ENCODE measurements around the gene TMEM121.
"Not testable (repeated sequence)": the region's sequence is repeated elsewhere in the genome, so short reads cannot be mapped to it uniquely, and the experiment has no call there.

TMEM121 gene

DNA sequence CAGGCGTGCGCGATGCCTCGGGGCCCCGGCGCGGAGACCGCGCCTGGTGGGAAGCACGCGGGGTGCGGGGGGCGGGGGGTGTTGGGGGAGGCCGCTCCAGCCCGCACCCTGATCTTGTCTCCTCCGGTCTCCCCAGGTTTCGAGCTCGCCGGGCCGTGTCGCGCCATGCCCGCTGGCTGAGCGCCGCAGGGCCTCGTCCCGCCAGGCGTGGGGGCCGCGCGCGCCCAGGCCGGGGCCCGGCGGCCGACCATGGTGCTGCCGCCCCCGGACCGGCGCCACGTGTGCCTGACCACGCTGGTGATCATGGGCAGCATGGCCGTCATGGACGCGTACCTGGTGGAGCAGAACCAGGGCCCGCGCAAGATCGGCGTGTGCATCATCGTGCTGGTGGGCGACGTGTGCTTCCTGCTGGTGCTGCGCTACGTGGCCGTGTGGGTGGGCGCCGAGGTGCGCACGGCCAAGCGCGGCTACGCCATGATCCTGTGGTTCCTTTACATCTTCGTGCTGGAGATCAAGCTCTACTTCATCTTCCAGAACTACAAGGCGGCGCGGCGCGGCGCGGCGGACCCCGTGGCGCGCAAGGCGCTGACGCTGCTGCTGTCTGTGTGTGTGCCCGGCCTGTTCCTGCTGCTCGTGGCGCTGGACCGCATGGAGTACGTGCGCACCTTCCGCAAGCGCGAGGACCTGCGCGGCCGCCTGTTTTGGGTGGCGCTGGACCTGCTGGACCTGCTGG is 2.4 kb downstream of the TMEM121 start:
- DNase-seq: peak; percentile 63 to 81

DNA sequence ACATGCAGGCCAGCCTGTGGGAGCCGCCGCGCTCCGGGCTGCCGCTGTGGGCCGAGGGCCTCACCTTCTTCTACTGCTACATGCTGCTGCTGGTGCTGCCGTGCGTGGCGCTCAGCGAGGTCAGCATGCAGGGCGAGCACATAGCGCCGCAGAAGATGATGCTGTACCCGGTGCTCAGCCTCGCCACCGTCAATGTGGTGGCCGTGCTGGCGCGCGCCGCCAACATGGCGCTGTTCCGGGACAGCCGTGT is 2.9 kb downstream of the TMEM121 start:
- no peak for DNase-seq

DNA sequence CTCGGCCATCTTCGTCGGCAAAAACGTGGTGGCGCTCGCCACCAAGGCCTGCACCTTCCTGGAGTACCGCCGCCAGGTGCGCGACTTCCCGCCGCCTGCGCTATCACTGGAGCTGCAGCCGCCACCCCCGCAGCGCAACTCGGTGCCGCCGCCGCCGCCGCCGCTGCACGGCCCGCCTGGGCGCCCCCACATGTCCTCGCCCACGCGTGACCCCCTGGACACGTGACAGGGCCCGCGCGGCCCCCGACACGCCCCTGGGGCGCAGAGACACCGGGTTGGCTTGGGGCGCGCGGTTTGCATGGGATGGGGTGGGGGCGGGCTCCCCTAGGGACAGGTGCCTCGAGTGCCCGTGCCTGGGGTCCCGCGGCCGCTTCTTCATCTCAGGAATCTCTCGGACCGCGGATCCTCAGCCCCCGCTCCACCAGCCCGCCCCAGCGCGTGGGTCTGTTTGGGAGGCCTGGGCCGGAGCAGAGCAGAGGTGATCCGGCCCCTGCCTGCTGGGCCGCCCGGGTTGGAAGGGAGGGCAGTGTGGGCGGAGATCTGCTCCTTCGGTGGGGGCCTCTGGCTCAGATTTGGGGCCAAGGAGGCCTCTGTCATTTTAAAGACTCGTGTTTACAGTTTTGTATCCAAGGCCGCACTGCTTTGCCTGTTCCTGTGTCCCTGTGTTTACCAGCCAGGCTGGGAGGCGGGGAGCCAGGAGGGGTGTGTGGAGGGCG is 3.3 kb downstream of the TMEM121 start:
- peak; percentile 56 to 69 for DNase-seq

DNA sequence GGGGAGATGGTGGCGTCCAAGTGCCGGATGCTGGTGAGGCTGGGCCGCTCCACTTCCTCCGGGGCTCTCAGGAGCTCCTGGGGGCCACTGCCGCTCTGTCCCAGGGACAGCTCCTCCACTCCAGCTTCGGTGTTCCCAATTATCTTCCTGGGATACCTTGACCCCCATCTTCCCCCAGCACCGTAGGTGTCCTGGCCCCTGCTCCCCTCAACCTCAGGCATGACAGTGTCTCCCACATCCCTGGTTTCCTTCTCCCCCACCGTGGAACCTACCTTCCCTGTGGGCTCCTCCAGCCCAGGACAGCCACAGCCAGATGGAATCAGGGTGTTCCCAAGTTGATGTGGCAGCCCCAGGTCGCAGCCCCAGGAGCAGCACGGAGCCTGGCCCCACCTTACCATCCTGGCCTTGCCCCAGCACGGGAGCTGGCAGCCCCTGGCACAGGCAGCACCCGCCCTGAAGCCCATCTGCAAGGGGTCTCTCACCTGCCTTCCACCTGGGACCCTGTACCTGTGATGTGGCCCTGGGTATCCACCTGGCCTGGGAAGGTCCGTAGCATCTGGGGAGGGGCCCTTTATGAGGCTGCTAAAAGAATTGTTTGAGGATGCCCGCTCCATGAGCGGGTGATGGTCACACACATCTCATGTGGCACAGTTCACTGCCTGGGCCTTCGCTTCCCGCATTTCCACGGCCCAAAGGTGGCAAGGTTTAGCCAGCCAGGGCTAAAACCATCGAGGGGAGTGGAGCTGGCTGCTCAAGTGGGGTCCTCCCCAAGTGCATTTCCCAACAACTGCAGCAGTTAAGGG is 4.1 kb downstream of the TMEM121 start:
- no peak for DNase-seq

DNA sequence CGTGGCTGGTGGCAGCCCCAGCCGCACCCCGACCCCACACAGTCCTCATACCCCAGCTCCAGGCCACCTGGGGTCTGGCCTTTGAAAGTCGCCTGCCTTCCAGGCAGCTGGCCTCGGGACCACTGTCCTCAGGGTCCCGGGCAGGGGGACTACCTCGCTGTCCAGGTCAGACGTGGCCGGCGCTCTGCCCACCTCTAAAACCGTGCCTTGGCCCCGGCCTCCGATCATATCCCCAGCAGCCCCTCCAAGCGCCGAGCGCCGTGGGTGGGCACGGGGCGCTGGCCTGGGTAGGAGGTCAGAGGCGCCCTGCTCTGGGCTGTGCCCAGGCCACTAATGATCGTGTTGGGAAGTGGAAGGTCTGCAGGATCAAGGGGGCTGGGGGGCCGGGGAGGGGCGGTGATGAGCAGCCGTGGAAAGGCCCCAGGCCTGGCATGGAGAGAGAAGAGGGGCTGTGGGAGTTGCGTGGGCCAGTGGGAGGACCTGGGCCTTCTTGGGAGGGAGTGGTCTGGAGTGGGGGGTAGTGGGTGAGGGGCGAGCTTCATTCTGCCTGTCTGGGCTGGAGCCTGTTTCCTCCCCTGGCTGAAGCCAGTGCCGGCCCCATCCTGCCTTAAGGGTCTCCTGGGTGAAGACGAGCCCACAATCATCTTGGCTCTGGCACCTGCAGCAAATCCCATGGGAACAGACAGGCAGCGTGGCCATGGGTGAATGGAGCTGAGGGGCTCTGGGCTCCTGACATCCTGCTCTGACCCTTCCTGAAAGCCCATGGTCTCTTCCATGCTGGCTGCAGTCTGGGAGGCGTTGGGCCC is 4.9 kb downstream of the TMEM121 start:
- DNase-seq: no peak

DNA sequence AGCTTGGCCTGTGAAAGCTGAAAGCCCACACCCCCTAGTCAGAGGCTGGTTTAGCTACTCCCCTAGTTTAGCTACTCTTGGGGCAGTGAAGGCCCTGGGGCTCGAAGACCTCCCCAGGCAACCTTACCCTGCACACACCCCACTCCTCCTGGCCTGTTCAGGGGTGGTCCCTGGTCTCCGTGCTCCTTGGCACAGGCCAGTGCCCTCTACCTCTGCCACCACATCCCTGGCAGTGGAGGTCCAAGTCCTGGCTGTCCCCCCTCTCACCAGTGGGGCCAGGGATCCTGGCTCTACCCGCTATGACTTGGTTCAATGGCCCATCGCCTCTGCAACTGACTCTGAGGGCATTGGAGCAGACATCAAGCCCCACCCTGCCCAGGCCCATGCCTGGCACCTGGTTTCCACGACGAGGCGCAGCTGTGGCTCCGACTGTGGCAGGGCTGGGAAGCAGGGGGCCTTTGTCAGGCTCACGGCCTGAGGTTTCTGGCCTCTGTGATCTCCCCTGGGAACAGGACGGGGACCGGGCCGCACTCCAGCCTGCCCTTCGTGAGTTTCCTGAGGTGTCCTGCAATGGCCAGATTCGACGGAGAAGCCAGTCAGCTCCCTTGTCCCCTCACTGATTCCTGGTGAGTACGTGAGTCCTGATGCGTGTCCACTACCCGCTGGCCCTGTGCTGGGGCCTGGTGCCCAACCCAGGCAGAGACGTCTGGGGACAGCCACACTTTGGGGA is 5.7 kb downstream of the TMEM121 start:
- no peak for DNase-seq

DNA sequence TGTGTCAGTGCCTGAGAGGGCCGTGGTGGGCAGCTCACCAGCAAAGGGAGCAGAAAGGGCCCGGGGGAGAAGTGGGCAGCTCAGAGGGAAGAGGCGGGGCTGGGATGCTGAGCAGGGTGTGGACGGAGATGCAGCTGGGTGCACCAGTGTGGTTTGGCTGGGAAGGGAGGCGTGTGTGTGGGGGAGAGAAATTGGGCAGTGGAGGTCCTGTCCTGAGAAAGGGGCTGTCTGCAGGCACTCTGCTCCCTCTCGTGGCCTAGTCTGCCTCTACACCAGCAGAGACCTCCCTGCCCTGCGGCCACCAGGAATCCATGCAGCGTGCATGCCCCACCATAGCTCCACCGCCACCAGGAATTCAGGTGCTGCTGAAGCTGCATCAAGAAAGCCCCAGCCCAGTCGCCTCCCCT is 6.4 kb downstream of the TMEM121 start:
- no peak for DNase-seq

DNA sequence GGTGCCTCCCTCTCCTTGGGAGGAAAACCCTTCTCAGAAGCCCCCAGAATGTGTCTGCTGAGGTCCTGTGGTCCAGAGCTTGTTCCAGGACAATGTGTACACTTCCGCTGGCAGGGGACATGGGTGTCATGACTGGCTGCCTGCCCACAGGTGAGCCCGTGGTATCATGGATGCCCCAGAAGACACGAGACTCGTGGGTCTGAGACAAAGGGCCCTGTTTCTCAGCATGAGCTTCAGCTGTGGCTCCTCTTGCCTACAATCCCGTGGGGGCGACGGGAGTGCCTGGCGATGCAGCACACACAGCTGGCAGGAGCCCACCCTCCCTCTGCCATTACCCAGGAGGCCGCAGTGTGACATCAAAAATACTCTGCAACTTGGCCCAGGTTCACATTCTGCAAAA is 7.0 kb downstream of the TMEM121 start:
- DNase-seq: no peak

DNA sequence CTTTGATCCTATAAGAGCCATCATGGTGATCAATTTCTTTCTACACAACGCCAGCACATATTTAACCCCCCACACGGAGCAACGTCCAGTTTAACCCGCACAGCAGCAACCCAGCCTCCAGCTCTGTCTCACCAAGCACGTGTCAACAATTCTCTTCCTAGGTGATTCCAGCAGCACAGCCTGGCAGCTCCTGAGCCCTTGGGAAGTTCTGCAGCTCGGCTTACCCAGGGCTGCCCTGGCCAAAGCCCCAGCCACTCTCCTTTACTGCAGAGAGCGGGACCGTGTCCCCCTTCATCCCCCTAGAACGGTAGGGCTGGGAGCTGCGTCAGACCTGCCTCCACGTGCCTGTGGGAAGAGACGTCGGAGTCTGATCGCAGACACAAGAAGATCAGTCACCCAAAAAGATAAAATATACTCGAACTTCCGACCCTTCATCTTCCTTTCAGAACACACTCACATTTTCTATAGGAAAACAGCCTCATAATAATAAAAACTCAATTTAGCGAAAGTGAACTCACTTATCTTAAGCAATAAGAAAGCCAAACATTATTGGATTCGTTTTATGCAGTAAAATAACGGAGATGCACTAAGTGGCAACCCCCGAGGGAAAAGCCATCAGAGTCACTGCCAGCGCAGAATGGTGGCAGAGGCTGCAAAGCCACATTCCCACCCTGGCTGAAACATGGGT is 7.6 kb downstream of the TMEM121 start:
- DNase-seq: no peak

DNA sequence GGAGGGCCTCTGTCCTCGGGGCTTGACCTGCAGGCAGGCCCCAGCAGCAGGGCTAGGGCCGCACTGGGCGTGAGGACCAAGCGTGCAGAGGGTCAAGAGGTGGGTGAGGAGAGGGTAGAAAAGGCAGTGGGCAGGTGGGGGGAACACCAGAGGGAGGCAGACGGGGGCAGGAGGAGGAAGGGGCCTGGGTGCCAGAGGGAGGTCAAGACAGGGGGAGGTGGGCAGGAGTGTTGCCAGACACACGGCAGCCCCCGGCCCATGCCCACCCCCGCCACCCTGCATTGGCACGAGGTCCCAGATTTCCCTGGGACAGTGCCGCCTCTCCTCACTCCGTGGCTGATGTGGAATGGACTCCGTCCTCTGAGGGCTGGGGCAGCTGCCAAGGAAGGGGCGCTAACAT is 8.2 kb downstream of the TMEM121 start:
- no peak for DNase-seq

DNA sequence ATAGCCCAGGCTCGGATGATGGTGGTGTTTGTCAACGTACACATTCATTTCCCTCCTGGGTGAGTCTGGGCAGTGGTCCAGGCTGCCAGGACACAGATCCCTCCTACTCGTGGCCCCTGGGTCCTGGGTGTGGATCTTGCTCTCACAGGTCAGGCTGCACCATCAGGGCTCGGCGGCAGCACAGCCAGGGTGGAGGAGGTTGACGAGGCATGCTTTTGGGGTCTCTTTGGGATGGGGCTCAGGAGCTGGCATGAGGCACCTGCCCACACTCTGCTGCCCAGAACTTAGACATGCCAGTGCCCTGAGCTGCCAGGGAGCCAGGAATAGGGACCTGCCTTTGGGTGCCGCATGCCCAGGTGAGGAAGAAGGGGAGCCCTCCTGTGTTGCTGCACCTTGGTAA is 9.7 kb downstream of the TMEM121 start:
- DNase-seq: no peak

DNA sequence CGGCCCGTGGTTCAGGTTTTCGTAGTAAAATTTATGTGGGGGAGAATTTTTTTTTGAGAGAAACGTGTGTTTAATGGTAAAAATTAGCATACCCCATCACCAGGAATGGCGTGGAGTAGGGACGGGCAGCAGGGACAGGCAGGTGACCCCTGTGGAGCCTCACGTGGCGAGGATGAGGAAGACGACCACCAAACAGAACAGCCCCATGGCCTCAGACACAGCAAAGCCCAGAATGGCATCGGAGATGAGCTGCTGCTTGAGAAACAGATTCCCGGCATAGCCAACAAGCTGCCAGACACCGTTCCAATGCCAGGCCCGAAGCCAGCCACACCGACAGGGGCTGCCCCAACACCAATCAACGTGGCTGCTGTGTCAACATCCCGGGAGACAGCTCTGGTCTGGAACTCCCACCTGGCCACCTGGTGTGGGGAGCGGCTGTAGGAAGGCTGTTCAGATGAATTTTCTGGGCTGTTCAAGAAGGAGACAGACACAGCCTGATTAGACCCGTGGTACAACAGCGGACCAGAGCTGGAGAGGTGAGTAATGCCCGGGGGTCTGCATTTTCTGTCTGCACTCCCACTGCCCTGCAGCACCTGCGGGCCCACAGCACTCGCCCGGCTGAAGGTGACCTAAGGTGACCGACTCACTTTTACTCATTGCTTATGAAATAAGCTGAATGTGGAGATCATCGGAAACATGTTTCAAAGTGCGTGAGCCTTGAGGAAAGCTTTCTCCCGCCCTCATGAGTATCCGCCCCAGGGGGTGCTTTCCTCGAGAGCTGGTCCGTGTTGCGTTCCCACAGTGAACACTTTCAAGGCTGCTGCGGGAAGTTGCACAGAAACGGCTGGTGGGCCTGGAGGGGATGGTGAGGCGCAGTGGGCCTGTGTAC is 10.6 kb downstream of the TMEM121 start:
- DNase-seq: no peak

DNA sequence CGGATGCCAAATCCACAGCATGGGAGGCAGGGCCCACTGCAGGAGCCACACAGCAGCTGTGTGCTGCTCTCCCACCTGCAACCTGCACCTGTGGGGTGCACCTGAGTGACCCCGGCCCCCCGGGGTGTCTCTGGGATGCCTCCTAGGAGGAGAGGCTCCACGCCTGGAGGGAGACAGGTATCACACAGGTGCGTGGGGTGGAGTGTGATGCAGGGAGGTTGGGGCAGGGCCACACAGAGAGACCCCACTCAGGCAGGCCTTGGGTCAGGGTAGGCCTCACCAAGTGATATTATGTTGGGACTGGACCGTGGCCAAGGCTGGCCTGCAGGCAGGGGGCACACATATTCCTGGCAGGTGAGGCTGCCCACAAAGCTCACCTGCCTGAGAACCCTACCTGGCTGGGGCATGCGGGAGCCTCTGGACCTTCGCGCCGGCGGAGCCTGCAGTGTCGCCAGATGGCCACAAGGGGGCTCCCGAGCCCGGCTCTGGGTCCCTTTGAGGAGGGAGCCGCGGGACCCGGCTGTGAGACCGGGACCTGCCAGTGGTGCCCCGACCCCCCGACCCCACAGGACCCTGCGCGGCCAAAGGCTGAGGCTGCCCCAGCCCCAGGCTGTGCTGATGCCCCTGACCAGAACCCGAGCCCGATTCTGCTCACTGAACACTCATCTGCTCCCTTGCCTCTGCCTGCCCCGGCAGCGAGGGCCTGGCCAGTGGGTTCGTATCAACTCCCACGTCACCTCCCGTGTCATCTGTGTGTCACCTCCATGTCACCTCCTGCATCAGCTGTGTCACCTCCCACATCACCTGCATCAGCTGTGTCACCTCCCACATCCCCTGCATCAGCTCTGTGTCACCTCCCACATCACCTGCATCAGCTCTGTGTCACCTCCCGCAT is 11.4 kb downstream of the TMEM121 start:
- peak; percentile 70 to 71 for DNase-seq

DNA sequence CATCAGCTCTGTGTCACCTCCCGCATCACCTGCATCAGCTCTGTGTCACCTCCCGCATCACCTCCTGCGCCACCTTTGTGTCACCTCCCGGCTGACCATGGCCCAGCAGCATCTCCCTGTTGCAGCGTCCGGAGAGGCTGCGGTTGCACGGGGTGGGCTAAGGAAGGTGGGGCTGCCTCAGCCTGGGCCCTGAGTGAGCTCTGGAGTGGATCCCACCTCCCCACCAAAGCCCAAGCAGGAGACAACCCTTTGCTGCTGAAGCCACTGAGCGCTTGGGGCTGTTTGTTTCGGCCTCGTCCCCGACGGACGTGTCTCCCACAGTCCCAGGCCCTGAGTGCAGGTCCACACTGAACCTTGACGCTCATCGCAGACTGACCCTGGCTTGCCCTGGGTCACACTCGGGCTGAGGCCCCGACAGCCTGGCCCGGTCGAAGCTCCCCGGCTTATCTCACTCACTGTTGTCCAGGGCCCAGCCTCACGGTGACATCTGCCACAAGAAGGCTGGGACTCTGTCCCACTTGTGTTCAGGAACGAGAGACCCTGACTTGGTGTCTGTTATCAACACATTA is 12.2 kb downstream of the TMEM121 start:
- DNase-seq: no peak

DNA sequence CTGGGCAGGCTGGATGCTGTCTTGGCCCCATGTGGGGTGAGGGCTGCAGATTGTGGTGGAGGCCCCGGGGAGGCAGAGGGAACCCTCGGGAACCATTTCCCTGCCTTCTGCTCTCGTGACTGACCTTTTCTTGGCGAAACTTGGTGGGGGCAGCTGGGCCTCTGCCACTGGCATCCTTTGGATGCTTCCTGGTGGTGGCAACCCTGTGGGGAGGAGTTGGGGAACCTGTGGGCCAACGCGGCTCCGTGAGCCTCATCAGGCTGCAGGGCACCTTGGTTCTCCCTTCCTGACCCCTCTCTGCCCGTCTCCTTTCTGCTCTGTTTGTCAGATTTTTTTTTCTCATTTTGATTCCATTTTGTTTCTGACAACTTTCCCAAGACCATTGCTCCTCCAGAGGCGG is 14.4 kb downstream of the TMEM121 start:
- DNase-seq: no peak

DNA sequence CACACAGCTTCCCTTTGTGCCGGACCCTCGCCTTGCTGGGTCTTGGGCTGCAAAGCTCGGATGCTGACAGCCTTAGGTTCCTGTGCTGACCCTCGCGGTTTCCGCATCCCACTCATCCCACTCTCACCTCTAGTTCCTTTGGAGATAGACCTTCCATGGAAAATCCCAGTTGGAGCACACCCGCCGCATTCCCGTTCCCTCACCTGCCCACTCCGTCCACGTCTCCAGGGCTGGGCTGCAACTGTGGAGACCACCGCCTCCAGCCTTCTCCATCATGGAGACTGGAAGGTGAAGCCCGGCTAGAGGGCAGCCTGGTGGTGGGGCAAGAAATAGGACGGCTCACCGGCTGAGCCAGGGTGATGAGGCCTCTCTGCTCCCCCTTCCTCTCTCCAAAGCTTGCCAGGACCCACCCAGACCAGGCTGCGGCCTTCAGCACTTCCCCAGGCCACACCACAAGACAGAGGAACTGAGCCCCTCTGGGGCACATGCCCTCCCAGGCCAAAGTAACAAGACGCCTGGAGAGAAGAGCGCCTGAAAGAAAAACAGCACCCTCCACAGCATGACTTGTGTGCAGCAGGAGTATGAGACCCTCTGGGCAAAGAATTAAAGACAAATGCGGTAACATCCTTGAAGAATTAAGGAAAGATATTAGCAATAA is 15.0 kb downstream of the TMEM121 start:
- no peak for DNase-seq

DNA sequence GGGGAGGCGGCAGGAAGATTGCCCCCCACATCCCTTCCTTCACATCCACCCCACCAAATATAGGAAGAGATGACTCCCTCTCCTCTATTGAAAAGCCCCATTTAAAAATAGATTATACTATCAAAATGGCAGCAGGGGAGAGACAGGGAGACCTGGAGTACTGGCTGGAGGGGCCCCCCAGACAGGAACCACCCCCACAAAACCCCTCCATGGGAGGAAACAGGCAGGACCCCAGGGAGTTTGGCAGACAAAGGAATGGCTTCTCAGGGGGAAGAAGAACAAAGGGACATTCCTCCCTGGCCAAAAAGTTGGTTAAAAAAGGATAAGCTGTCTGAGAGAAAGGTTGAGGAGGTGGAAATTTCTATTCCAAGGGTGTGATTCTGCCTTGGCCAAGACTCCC is 19.3 kb downstream of the TMEM121 start:
- not testable (repeated sequence) for DNase-seq

DNA sequence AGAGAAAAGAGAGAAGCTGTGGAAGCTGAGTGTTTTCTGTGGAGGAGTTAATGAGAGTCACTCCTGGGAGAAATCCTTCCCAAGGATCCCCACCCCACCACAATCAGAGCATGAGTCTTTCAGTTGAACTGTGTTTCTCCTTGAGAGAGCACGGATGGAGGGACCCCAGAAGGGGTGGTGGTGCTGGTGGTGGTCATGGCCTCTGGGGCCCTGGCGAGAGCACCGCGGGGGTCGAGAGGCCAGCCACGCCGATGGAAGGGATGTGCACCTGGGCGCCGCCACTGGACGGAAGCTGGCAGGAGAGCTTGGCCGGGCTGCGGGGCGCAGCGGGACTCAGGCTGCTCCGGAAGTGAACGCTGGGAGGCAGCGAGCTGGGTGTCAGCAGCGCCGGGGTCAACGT is 20.0 kb downstream of the TMEM121 start:
- DNase-seq: not testable (repeated sequence)

DNA sequence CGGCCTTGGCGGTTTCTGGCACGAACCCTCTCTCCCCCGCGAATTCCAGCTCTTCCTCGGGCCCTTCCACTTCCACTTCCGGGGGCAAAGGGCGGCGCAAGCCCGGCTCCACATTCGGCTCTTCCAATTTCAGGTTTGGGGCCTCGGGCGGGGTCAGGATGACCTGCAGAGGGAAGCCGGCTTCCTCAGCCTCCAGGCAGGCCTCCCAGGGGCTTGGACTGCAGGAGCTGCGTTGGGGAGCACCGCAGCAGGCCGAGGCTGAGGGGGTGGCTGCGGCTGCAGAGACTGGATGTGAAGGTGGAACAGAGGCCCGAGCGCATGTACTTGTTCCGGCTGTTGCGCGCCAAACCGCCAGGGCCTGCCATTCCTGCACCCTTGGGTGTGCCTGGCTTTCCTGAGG is 20.7 kb downstream of the TMEM121 start:
- not testable (repeated sequence) for DNase-seq
